CD4-positive, alpha-beta T cell treated with Interleukin-15 for 1 hour (primary cell): ENCODE measurements around the gene TRIM71.

Source experiments
- DNase-seq: peaks from one replicate; pipeline ENCODE4 v3.0.0-alpha.2; 2020

Gene TRIM71

DNA sequence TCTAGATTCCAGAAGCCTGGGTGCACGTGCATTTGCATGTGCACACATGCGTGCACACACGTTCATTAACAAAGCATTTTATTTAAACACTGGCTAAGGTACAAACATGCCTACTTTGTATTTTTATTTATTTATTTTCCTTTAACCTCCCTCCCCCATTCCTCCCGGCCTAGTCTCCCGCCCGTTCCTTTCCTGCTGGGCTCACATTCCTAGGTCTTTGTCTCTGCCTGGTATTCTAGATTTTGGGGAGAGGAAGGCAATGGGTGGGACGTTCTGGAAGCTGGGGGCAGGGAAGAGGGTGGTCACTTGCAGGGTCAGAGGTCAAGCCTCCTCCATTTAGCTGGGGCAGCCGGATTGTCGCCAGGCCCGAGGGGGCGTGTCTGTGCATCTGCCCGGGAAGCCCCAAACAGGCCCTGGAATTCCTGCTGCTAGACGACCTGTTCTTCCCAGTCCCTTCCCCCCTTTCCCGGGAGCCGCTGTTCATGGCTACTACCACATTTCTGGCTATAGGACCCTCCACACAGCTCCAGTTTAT is 51.8 kb downstream of the TRIM71 start:
- DNase-seq = no peak

DNA sequence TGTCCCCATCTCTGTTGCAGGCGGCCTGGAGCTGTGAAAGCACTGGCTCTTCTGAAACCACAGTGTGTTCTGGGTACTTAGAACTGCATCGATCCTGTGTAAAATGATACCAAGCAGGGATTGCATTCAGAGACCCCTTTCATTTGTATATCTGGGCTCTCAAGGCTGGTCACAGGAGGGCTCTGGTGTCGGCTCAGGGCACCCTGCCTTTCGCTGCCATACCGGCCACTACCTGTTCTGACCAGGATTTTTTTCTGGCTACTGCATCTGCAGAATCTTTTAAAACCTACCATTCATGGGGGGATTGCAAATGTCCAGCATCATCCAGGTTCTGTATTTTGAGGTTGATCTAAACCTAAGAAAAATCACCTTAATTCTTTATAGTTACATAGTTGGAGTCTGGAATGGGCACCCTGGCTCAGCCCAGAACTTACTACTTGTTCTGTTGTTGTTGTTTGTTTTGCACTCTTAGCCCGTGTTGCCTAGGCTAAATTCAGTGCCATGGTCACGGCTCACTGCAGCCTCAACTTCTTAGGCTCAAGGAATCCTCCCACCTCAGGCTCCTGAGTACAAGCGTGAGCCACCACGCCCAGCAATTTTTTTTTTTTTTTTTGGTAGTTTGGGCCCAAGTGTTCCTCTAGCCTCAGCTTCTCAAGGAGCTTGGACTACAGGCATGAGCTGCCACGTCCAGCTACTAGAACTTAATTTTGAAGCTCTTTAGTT is 52.7 kb downstream of the TRIM71 start:
- no peak for DNase-seq

DNA sequence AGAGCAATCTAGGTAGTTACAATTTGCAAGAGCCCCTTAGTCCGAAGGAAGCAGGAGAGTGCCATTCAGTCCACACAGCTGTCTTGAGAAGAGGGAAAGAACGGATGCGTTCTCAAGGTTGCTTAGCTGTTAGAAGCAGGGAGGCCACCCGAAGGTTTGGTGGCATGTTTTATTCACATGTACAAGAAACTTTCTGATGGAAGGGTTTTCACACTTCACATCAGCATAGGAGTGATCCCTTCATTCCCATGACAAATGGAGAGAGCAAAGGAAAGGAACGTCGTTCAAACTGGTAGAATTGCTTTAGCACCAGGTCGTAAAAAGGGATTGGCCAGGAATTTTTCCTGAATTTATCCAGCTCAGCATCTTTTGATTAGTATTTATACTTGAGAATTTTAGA is 53.5 kb downstream of the TRIM71 start:
- no peak for DNase-seq

DNA sequence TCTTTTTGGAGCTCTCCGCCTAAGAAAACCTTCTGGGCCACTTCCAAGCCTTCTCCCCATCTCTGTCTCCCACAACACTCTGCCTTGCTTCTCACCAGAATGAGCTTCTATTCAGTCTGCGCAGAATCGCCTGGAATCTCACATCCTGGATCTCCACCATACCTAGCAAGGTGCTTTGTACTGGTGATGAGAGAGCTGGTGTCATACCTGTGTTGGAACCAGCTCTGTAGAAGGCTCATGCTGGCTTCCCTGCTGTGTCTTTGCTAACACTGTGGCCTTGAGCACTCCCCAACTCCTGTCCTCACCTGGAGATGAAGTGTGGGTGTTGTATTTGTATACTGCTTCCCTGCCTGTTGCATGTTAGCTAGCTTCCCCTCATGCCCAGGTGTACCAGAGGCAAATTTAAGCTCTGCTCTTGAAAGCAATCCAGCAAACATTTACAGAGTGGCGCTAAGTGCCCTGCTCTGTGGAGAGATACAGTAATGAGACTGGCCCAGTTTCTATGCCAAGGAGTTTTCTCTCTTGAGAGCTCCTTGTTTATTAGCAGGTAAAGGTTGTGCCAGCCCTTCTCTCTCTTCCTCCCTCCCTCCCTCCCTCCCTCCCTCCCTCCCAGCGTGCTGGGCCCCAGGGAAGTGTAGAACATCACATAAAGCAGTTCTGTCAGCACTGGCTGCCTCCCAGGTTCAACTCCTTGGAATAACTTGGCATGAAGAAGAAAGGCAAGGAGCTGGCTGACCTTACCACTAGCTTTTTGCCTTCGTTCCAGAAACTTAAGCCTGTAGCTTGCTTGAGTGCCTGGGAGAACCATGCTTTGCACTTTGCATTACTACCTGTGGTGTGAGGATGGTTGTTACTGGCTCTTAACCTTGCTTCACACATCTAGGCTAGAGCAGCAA is 54.9 kb downstream of the TRIM71 start:
- no peak for DNase-seq

DNA sequence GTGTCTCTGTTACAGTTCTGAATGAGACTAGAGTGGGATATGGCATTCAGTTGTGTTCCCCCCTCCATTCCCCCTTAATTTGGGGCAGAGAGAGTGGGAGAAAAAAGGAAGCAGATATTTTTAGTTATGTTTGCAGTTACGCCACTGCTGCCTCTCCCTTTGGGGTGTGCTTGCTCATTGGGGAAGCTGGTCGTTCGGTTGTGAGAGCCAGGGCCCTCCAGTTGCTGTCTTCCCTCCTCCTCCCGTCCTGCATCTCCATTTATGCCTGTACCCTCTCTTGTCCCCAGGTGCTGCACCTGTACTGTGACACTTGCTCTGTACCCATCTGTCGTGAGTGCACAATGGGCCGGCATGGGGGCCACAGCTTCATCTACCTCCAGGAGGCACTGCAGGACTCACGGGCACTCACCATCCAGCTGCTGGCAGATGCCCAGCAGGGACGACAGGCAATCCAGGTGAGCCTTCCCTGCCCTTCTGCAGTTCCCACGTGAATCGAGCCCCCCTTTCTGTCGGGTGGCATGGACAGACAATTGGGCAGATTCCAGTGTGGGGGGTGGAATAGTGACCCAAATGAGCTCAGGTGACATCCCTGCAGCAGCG is 55.8 kb downstream of the TRIM71 start:
- DNase-seq = no peak

DNA sequence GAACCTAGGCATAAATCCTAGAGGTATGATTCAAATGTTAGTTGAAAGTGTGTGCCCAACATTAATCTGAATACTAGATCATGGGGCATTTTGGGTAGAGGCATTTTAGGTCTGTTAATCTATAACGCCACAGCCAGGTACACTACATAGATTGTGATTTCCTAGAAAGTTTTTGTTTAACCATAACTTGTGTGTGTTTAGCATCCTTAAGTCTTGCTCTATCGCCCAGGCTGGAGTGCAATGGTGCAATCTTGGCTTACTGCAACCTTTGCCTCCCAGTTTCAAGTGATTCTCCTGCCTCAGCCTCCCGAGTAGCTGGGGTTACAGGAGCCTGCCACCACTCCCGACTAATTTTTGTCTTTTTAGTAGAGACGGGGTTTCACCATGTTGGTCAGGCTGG is 59.1 kb downstream of the TRIM71 start:
- DNase-seq = no peak

DNA sequence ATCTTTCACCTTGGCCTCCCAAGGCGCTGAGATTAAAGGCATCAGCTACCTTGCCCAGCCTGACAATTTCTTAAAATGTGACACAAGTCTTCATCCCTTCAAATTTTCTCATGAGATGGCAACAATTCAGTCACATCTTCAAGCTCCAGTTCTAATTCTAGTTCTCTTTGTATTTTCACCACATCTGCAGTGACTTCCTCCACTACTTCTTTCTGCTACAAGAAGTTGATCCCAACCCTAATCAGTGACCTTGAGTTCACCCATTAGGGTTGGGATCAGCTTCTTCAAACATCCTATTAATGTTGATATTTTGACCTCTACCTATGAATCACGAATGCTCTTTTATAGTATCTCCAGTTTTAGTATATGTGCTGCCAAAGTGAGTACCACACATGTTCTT is 59.8 kb downstream of the TRIM71 start:
- no peak for DNase-seq

DNA sequence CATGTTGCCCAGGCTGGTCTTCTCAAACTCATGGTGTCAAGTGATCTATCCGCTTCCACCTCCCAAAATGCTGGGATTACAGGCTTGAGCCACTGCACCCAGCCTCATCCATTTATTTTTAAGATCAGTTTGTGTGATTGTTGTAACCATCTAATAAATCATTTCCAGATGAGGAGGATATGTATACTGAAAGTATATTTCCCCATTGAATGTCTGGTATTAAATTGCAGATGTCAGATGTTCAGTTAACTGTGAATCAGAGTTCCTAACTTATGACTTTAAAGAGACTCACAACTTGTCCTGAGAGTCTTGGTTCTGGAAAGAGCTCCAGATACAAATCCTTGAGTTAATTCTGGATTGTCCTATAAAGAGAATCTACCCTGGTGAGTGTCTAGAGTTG is 62.4 kb downstream of the TRIM71 start:
- DNase-seq = no peak

DNA sequence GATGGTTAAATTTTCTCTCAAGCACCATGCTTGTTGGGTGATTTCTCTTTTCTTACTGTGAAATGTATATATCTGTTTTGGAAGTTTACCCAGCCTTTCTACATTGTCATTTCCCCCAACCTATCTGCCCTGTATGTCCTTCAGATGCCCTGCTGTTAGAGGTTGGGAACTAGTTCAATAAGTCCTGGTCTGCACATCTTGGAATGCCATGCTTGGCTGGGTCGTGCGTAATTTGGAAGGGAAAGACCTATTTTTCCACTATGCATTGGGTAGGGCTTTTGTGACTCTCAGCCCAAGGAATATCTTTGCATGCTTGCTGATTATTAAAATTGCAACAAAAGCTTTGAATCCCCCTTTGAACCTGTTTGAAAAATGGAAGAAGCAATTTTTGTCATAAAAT is 63.8 kb downstream of the TRIM71 start:
- no peak for DNase-seq

DNA sequence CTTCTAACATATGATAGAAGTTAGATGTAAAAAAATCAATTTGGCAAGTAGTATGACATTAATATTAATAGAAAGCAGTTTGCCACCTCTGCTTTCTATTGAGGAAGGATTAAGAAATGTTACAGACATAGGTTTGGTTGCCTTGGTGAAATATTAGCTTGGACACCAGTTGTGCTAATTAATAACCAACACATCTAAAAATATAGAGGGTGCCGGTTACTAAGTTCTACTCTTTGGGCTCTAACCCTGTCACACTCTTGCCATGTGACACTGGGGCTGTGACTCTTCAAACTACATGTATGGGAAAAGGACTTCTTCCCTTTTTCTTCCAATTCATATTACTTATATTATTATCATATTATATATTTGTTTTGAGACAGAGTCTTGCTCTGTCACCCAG is 64.4 kb downstream of the TRIM71 start:
- DNase-seq = no peak

DNA sequence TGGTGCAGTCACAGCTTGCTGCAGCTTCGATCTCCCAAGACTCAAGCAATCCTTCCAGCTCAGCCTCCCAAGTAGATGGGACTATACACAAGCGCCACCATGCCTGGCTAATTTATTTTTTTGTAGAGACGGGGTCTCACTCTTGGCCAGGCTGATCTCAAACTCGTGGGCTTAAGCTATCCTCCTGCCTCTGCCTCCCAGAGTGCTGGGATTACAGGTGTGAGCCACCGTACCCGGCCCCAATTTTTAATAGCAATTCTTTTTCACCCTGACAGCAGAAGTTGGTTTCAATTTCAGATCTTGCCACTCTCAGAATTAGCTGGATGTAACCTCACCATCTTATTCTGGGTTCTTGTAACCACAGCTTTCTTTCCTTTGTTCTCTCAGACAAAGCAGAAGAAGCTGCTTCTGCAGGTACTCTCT is 64.8 kb downstream of the TRIM71 start:
- no peak for DNase-seq

DNA sequence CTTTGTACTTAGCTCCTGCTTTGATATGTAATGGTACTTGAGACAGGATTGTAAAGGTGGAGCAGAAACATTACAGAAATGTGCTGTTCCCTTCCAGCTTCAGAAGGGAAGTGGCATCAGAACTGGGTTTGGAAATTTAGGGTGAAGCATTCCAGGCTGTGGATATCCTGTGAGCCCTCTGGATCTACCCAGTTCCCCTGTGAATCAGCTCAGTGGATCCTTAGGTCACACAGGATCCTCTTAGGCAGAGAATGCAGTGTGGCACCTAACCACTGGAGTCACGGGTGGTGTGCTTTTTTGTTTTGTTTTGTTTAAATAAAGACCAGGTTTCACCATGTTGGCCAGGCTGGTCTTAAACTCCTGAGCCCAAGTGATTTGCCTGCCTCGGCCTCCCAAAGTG is 66.0 kb downstream of the TRIM71 start:
- no peak for DNase-seq

DNA sequence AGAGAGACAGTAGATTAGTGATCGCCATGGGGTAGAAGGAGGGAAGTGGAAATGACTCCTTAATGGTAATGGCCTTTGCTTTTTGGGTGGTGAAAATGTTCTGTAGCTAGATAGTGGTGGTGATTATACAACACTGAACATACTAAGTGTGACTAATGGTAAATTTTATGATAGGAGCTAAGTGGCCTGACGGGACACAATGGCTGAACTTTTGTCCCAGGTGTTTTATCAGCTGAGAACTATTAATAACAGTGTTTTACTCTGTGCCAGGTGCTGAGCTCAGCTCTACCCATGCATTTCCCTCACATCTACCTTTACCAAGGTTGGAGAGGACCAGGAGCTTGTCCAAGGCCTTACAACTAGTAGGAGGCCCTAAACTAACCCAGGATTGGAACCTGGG is 66.8 kb downstream of the TRIM71 start:
- no peak for DNase-seq

DNA sequence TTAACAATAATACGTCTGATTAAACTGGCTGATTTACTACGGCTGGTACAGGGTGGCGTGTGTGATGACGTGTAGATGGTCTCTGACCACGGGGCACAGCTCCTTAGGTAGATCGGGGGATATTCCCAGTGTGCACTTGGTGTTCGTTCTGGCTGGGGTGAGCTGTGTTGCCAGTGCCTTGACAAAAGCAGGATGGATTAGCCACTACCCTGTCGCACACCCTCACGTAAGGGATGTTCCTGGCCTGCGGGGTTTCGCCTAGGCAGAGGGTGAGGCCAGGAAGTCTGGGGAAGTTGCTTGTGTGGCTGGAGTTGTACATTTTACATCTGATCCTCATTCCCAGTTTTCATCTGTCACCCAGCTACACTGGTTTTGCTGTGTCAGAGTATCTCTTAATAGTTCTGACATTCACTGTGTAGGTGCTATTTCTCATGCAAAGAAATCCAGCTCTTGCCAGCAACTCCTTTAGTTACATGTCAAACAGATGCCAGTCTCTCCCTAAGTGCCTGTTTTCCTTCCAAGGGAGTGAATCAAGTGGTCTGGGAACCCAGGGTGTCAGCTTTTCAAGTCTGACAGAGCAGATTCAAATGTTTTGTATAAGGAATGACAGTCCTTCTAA is 67.6 kb downstream of the TRIM71 start:
- DNase-seq = no peak

DNA sequence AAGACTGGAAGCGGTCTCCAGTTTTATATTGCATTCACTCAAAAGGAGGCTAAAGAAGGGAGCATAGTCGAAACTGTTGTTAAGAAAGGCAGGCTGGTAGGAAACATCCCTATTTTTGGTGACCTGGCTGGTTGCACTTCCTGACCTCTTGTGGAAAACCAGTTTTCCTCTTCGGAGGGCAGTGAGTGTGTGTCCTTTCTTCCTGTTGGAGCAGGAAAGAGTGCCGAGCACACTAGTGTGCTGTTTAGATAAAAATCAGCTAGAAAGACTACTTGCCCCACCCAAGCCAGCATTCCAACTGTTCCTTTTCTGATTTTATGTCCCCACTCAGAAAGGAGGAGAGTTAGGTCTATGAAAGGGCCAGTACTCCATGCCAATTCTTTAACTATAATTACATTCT is 68.5 kb downstream of the TRIM71 start:
- DNase-seq = no peak

DNA sequence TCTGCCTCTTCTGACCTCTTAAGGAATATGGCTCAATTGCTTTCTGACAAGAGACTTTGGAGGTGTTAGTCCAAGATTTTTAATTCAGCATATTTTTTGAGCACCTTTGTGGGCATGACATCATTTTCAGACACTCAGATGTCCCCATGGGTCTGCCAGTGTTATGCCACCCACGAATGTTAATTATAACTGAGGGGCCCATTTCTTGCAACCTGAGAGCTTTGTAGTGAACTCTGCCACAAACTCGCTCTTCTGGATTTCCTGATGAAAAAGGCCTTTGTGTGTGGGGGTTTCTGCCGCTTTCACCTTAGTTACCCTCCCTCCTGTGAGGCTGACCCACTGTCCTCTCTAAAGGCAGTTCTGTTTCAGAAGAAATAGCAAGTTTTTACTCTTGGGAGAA is 69.1 kb downstream of the TRIM71 start:
- DNase-seq = no peak

DNA sequence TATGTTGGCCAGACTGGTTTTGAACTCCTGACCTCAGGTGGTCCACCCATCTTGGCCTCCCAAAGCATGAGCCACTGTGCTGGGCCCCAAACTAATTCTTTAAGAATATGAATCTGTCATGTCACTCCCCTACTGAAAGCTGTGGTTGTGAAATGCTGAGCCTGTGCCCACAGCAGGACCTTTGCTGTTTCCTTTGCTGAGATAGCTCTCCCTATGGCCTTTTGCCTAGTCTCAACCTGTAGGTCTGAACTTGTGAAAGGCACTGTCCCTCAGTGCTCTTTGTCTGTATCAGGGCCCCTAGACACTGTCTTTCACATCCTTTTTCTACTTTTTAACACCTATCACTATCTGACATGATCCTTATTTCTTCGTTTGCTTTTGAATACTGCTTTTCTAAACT is 70.9 kb downstream of the TRIM71 start:
- no peak for DNase-seq

DNA sequence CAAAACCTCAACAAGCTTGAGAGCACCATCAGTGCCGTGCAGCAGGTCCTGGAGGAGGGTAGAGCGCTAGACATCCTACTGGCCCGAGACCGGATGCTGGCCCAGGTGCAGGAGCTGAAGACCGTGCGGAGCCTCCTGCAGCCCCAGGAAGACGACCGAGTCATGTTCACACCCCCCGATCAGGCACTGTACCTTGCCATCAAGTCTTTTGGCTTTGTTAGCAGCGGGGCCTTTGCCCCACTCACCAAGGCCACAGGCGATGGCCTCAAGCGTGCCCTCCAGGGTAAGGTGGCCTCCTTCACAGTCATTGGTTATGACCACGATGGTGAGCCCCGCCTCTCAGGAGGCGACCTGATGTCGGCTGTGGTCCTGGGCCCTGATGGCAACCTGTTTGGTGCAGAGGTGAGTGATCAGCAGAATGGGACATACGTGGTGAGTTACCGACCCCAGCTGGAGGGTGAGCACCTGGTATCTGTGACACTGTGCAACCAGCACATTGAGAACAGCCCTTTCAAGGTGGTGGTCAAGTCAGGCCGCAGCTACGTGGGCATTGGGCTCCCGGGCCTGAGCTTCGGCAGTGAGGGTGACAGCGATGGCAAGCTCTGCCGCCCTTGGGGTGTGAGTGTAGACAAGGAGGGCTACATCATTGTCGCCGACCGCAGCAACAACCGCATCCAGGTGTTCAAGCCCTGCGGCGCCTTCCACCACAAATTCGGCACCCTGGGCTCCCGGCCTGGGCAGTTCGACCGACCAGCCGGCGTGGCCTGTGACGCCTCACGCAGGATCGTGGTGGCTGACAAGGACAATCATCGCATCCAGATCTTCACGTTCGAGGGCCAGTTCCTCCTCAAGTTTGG is 72.9 kb downstream of the TRIM71 start:
- no peak for DNase-seq

DNA sequence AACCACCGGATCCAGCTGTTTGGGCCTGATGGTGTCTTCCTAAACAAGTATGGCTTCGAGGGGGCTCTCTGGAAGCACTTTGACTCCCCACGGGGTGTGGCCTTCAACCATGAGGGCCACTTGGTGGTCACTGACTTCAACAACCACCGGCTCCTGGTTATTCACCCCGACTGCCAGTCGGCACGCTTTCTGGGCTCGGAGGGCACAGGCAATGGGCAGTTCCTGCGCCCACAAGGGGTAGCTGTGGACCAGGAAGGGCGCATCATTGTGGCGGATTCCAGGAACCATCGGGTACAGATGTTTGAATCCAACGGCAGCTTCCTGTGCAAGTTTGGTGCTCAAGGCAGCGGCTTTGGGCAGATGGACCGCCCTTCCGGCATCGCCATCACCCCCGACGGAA is 73.6 kb downstream of the TRIM71 start:
- DNase-seq = no peak

DNA sequence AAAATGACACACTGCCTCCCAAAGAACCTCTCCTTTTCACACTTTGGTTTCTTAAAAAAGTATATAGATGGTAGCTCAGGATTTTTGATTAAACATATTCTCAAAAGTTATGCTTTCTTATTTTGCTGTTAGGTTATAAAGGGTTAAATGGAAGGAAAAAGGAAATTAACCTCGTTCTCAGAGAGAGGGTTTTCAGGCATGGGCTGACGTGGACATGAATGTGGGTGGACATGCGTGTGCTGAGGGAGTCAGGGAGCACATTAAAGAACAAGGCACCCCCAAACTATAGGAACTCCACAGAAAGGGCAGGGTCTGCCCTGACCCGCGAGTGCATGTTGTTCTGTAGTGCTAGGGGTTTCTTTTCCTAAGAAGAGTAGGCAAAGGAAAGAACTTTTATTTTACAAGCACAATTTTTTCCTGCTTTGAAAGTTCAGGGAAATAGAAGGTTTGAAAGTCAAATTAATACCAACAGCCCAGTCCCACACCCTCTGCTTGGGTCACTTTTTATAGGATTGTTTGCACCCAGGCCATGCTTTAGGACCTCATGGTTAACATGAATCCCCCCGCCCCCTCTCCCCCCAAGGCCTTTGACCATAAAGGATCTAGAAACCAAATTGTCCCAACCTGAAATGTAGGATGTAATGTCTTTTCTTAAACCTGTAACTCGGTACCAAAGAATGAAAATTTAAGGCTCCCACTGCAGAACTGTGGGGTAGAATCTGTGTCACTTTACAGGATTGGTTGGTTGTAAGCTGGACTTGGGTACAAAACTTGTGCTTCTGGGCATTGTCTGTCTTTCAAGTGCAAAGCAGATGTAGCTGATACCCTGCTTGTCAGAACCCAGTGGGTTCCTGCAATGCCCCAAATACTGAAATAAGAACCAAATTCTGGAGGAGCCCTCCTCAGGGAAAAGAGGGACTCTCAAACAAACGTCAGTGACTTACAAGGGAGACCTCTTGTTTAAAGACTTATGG is 75.1 kb downstream of the TRIM71 start:
- DNase-seq = no peak

DNA sequence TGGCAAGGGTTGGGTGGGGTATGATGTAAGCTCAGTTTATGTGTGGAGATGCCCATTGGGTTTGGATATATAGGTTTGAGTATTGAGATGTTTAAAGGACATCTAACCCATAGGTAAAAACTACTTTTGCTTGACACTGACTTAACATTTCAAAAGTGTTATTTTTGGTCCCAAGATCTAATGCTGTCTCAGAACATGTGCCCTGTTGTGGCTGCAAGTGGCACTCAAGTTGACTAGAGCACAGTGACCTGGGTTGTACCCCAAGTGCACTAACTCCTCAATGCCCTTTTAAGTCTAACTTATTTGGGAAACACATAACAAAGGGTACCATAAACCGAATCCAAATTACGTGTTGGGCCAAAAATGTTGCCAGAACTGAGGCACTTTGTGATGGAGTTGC is 77.2 kb downstream of the TRIM71 start:
- no peak for DNase-seq
